G401.6 (cell line): ENCODE results near the gene AP3B1.
"Not testable (repeated sequence)": the region's sequence is repeated elsewhere in the genome, so short reads cannot be mapped to it uniquely, and the experiment has no call there.

Experiments used
- FAIRE-seq: peaks from 2 replicates; lab custom pipeline; 2012; peaks lifted over from hg19 to GRCh38; lab: Jason Lieb, UNC

AP3B1 gene

DNA sequence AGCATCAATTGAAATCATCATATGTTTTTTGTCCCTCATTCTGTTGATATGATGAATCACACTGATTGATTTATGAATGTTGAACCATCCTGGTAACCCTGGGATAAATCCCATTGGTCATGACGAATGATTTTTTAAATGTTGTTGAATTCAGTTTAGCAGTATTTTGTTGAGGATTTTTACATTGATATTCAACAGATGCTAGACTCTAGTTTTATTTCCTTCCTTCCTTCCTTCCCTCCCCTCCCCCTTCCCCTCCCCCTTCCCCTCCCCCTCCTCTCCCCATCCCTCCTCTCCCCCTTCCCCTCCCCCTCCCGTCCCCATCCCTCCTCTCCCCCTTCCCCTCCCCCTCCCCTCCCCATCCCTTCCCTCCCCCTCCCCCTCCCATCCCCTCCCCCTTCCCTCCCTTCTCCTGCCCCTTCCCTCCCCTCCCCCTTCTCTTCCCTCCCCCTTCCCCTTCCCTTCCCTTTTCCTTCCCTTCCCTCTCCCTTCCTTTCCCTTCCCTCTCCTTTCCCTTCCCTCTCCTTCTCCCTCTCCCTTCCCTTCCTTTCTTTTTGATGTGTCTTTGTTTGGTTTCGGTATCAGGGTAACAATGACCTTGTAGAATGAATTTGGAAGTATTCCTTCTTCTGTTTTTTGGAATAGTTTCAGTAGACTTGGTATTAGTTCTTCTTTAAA is 142.8 kb downstream of the AP3B1 start:
- no peak for FAIRE-seq

DNA sequence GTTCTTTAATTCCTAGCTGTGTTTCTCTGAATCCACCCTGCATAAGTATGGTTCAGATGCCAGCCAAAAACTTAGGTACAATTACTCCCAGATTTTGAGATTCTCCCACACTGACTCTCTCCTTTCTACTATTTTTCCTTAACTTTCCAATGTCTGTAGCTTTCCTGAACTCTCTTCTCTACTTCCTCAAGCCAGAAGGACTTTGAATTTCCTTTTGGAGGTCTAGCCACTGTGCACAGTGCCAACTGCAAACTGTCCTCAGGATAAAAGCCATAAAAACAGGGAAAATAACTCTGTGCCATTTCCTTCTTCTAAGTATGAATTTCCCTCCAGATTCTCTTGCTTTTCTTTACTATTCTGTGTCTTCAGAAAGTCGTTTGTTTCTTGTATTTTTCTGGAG is 157.2 kb downstream of the AP3B1 start:
- no peak for FAIRE-seq

DNA sequence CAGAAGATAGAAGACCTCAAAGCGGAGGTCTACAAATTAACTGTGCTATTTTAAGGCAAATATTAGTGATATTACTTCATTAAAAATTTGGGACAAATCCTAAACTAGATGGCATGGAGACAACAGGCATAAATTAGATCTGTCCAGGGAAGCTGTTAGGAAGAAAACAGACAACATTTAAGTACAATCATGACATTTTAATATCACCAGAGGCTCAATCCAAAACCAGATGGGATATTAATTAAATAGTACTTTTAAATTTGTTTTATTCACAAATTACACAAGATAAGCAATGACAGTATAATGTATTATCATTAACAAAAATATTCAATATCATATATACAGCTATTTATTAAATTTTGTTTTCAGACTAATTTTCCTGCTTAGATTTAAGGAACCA is 161.1 kb downstream of the AP3B1 start:
- FAIRE-seq = no peak

DNA sequence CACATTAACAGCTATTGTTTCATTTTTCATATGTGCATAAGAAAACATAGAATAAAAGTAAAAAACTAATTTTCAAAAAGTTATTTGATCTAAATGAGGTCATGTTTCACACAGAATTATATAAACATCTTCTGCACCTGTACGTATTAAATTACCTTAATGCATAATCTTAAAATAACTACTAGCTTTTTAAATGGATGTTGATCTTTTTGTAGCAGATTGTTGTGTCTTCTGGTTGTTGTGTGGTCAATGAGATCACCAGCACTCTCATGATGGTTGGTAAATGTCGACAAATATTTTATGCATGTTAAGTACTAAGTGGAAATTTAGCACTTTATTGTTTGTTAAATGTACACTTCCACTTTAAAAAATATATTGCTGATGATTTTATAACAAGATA is 162.0 kb downstream of the AP3B1 start:
- FAIRE-seq = no peak

DNA sequence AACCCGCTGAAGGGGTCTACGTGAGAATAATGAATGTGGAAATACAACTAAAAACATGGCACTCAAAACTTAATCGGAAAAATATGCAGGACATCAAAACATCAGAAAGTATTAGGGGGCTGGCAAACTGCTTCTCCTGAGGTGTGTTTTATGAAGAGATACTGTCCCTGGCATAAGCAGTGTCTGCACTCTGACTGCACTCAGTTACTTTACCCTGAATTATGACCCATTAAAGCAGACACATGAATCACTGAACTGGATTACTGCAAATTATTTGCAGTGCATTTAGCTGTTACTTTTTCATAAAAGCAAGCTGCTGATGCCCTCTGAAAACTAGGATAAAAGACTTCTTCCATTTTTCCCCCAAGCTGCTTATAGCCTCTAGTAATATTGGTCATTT is 164.9 kb downstream of the AP3B1 start:
- no peak for FAIRE-seq

DNA sequence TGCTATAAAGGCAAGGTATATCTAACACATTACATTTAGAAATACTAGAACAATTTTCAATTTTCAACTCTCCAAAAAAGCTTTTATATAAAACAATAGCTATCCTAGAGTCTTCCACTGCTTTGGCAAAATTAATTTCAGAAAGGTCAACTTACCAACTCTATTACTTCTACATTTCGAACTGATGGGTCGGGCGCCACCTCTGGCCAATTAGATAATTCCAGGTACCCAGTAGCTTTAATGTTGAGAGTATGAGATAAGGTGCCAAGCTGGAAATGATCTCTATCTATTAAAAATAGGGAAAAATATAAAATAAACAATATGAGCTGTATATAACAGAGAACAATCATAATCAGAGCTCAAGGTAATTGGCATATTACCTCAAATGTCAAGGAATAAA is 166.6 kb downstream of the AP3B1 start:
- peak; percentile 28 for FAIRE-seq

DNA sequence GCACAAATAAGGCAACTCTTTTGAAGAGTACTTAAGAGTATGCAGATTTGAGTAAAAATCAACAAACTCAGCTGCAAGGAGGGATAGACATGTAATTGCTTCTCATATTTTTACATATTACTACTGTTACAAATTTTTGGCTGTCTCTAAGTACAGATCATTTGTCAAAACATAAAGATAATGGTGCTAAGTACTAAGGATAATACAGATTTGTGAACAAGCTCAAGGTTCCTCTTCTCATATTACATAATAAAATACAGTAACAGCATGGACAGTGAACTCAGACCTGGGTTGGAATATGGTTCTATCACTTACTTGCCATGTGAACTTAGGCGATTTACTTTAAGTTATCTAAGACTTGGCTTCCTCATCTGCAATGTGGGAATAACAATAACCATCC is 168.0 kb downstream of the AP3B1 start:
- no peak for FAIRE-seq

DNA sequence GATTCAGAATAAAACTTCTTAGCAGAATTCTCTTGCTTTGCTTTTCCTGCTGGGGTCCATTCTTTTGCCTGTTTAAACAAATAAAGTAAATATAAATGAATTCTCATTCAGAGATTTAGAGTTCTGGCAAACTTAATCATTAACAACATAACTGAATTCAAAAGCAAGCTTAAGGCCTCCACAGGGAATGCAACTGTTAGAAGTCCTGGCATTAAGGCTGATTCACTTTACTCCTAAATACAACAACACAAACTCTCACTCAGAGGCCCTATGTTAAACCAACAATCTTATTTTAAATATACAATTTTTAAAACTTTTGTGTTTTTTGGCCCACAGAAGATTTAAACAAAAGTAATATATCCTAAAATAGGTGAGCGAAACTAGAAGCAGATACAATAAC is 178.3 kb downstream of the AP3B1 start:
- no peak for FAIRE-seq

DNA sequence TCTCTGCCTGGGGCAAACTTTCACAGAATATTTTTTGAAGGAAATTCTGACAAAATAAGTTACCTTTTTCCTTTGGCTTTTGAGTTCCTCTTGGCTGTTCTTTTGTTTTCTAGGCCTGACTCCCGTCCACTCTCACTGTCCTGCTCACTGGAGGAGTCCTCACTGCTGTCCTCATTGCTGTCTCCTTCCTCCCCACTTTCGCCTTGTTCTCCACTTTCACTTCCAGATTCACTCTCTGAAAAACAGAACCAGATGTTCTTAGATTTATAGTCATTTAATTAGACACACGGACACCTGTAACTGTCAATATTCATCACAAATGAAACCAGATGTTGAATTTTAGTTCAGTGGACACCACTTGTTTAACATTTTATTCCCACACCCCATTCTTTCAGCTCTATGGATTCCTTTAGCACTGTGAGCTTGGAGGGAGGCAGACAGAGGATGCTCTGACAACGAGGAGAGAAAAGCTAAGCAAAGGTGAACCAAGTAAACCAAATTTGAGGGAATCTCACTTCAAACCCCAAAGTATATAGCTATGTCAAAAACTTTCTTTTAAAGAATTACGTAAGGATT is 180.7 kb downstream of the AP3B1 start:
- no peak for FAIRE-seq

DNA sequence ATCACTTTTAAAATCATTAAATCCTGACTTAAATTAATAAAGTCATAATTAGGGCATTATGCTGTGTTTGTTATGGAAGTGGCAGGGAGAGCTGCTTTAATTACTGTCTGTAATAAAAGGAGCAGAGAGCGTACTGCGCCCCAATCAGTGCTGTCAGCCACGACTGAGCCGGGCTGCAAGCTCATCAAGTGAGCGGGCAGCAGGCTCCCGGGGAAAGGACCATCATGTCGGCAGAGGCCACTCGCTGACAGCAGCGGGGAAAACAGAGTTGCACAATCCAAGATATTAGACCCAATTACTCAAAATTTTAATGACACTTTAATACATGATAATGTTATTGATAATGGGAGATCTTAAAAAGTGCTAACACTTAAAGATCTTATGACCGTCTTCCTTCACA is 181.6 kb downstream of the AP3B1 start:
- FAIRE-seq = no peak

DNA sequence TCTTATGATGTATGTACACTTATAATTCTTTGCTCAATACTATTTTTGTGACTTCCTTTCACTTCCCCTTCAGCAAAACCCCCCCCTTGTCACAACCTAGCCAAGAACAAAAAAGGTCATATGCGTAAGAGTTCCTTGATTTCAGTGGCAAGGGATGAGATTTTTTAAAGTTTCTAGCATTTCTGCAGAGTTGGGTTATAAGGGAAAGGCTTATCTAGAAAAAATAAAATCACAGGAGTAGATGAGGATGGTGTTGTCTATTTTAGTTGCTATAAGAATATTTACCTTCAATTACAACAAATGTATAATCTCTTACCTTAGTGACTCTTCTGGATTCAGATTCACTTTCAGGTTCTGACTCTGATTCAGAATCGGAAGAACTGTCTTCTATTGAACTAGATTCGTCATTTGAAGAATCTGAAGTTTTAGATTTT is 184.6 kb downstream of the AP3B1 start:
- FAIRE-seq = no peak

DNA sequence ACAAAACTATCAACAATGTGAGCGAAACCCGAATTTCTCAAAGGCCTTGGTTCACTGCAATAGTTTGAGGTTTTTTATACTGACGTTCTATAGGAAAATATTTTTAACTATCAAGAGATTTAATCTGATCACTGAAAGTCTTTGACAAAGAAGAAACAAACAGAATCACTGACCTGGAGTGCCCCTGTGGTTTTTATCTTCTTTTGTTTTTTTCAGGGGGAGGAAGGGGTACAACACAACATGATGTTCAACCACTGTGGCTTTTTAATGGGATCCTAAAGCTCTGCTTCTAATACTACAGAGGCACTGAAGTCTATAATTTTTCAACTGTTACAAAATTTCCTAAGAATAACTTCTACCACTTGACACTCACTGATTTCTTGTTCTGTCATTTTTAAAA is 185.9 kb downstream of the AP3B1 start:
- FAIRE-seq = no peak

DNA sequence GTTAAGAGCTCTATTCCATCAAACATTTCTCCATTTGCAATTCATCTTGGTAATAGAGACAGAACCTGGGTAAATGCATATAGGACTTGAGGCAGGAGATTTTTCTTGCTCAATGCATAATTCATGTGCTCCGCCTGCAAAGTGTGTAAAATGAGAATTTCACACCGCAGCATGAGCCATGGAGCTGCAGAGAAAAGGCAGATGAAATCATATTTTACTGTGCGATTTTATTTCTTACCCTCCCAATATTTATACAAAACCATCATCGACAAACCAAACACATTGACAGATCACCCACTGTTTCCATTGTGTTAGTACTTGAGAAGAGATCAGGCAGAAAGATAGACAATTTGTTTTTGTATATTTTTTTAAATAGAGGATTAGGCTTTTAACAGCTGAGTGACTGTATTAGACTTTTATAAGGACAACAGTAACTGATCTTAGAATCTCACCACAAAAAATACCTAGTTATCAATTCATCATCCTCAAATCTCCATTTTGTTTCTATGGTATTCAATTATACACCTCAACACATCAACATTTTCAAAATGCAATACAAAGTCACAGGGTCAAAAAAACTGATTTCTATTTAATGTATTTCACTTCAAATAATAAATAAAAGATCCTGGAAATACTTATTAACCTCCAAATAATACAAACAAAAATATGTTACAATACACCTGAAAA is 191.1 kb downstream of the AP3B1 start:
- no peak for FAIRE-seq

DNA sequence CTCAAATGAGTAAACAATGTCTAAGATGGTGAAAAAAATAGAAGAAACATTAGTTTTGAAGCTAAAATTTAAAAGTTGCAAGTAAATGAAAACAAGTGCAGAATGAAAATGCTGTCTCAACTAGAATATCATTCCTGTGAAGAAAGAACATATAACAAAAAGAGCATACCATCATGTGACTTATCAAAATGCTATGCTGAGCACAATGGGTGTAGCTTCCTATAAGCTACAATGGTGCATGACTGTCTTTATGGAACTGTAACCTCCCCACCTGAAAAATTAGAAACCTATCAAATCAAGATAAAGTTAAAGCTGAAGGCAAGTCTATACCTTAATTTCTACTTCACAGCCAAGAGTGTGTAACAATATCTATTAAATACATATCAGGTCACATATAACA is 192.0 kb downstream of the AP3B1 start:
- no peak for FAIRE-seq

DNA sequence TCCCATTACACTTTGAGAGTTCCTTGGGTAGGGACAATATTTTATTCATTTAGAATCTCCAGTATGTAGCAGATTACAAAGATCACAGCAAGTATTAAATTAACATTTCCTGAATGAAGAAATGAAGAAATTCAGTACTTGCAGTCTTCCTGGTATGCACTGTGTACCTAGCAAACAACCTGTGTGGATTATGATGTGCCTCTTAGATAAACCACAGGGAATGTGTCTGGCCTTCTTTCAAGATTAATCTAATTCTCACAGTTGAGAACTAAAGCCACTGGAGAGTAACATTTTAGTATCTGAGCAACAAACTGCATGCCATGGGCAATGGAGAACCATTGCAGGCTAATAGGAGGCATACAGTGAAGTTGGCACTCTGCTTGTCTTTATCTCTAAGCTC is 199.4 kb downstream of the AP3B1 start:
- no peak for FAIRE-seq

DNA sequence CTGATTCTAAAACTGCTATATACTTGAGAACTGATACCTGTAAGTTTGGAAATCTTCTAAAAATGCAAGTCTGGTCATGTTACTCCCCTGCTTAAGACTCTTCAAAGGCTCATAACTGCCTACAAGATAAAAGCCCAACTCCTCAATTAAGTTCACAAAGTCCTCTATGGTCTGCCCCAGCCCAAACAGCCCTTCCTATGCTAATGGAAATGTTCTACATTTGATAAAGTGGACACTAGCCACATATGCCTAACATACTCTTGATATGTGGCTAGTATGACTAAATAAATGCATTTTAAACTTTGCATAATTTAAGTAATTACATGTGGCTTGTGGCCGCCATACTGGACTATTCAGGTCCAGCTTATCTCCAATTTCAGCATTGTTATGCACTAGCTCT is 204.5 kb downstream of the AP3B1 start:
- FAIRE-seq = no peak

DNA sequence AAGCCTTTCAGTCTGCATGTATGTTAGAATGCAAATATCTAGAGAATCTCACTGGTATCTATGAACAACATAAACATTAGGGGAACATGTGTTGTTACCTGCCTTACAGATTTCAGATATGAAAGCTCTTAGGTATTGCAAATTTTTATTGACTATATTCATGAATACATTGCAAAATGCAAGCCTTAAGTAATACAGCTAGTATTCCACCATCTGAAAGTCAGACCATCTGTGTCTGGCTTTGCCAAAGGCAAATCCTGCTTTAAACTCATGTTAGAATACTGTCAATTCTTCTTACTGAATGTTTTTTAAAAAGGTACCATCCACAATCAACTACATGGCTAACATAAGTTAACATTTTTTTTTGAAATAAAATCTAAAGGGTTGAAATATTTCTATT is 215.6 kb downstream of the AP3B1 start:
- FAIRE-seq = no peak

DNA sequence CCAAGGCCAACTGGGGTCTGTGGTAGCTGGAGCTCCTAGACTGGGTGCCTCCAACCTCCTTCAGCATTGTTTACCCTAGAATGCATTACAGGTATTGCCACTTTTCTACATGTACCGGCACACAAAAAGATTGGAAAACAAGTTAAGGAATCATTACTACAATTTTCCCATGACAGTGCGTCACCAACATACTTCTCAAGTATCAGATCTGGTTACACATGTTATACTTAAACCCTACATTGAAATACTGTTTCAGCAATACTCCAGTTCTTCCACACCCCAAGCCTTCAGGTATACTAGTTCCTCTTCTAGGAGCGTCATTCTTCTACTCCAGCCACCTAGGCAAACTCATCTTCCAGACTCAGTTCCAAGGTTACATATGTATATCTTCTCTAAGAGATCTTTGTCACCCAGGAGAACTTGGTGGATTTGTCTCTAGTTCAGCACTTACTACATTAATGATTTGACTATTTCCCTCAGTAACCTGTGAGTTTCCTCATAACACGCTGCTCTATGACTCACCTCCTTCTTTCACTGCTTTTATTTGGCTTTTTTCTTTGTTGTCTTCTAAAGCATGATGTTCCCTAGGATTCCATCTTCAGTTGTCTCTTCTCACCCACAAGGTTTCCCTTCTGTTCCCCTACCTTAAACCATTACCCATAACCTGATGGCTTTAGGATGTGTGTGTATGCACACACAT is 217.0 kb downstream of the AP3B1 start:
- FAIRE-seq = no peak

DNA sequence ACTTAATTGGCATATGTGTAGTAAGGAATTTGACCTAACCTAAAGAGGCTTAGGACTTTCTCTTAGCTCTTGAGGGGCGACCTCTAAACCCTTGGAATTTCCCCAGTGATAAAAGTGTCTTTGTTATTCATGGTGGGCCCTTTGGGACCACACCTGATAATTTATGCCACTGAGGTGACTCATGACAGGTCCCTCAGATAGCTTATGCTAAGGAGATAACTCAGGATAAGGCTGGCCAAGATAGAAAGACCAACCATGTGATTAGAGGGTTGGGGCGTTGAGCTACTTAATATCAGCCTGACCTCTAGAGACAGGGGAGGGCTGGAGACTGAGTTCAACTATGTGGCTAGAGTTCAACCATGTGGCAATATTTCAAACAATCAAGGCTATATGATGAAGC is 218.1 kb downstream of the AP3B1 start:
- FAIRE-seq = no peak

DNA sequence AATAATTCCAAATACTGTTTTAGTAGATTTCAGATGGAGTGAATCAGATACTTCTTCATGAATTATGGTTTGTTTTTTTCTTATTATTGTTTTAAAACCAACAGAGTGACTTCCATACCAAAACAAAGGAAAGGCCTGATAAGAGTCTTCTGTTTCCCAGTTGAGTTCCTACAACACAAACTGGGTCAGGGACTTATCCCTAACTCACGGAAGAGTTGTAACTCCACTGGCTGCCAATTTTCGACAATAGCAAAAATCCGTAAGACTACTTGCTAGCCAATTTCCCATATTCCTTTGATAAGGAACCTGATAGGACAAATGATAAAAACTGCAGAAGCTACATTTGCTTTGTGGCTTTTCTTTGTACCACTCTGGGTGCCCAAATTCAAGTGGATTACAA is 219.2 kb downstream of the AP3B1 start:
- no peak for FAIRE-seq

DNA sequence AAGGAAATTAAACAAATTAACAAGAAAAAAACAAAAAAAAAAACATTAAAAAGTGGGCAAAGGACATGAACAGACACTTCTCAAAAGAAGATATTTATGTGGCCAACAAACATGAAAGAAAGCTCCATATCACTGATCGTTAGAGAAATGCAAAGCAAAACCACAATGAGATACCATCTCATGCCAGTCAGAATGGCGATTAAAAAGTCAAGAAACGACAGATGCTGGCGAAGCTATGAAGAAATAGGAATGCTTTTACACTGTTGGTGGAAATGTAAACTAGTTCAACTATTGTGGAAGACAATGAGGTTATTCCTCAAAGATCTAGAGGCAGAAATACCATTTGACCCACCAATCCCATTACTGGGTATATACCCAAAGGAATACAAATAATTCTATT is 223.8 kb downstream of the AP3B1 start:
- FAIRE-seq = not testable (repeated sequence)

DNA sequence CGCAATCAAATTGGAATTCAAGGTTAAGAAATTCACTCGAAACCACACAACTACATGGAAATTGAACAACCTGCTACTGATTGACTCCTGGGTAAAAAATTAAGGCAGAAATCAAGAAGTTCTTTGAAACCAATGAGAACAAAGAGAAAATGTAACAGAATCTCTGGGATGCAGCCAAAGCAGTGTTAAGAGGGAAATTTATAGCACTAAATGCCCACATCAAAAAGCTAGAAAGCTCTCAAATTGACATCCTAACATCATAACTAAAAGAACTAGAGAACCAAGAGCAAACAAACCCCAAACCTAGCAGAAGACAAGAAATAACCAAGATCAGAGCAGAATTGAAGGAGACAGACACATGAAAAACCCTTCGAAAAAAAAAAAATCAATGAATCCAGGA is 226.9 kb downstream of the AP3B1 start:
- FAIRE-seq = not testable (repeated sequence)

DNA sequence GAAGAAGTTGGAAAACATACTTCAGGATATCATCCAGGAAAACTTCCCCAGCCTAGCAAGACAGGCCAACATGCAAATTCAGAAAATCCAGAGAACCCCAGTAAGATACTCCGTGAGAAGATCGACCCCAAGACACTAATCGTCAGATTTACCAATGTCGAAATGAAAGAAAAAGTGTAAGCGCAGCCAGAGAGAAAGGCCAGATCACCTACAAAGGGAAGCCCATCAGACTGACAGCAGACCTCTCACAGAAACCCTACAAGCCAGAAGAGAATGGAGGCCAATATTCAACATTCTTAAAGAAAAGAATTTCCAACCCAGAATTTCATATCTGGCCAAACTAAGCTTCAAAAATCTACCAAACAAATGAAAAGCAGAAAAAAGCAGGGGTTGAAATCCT is 227.8 kb downstream of the AP3B1 start:
- FAIRE-seq = not testable (repeated sequence)
